Vagina (tissue), 2 donors: ENCODE results near the gene GNG4. TPM values are rescaled to one million over a fixed set of nuclear protein-coding genes. Genes with fewer than 3 reads are reported as not detected.
"Not testable (repeated sequence)": the region's sequence is repeated elsewhere in the genome, so short reads cannot be mapped to it uniquely, and the experiment has no call there.

Source experiments
- DNase-seq, 2 donors: peaks; one replicate each; pipeline ENCODE4 v3.0.0-alpha.2; 2017; ENCODE audit errors: extremely low spot score in 2 of 2
- H3K27ac ChIP-seq: fragments of 200-600 bp; sonication (generic); one replicate; pipeline ENCODE4 v1.5.1; 2019
- H3K27me3 ChIP-seq: fragments of 200-600 bp; sonication (generic); one replicate; pipeline ENCODE4 v1.5.1; 2019
- H3K36me3 ChIP-seq, 2 donors: fragments of 200-600 bp; sonication (generic); one replicate each; pipeline ENCODE4 v1.5.1; 2017 to 2019
- H3K4me1 ChIP-seq: fragments of 200-600 bp; sonication (generic); one replicate; pipeline ENCODE4 v1.5.1; 2019
- H3K4me3 ChIP-seq, 2 donors: fragments of 200-600 bp; sonication (generic); 1 replicate in 1 of 2; 2 replicates in 1 of 2; pipeline ENCODE4 v1.5.1; 2016 to 2019
- H3K9me3 ChIP-seq: fragments of 200-600 bp; sonication (generic); one replicate; pipeline ENCODE4 v1.5.1; 2019
- POLR2A ChIP-seq, 2 donors: fragments of 450-650 bp; IDR thresholded peaks; one replicate each; pipeline ENCODE4 v1.6.1; 2017; ENCODE audit warnings: antibody characterized with exemption in 2 of 2, mild to moderate bottlenecking in 2 of 2, moderate library complexity in 2 of 2
- POLR2AphosphoS5 ChIP-seq, 2 donors: sonication (generic); formaldehyde crosslinking; IDR thresholded peaks; one replicate each; pipeline ENCODE4 v1.9.0; 2017; ENCODE audit warnings: antibody characterized with exemption in 2 of 2, mild to moderate bottlenecking in 2 of 2, low read depth in 1 of 2; ENCODE audit not compliant: insufficient read depth in 1 of 2
- intact Hi-C: fragments of 100-400 bp; cut with DNase I; formaldehyde crosslinking; loops from one replicate; pipeline ENCODE4 v1.15.1; 2023
- total RNA-seq: library from RNA; depleted of rRNA; stranded (reverse); fragments of >200 nt; gene quantifications from one replicate; pipeline ENCODE4 v1.2.3, GENCODE V29; 2016
- TF ChIP-seq, protein P1 (sequence below), 3 experiments: fragments of 450-650 bp in 2 of 3; fragments of 200-600 bp in 1 of 3; sonication (generic) in 1 of 3; IDR thresholded peaks; one replicate each; pipeline ENCODE4 v1.5.1; 2017 to 2019; ENCODE audit warnings: antibody characterized with exemption in 3 of 3, mild to moderate bottlenecking in 2 of 3, moderate library complexity in 2 of 3

The GNG4 gene
- total RNA-seq, 1 donor from 2014 or later: 6.6 TPM

DNA sequence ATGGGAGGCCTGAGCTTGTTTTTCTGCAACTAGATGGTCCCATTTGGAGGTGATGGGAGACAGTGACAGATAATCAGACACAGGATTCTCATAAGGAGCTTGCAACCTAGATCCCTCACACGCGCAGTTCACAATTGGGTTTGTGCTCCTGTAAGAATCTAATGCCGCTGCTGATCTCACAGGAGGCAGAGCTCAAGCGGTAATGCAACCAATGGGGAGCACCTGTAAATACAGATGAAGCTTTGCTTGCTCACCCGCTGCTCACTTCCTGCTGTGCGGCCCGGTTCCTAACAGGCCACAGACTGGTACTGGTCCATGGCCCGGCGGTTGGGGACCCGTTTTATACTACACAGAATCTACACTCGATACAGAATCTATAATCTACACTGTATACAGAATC is 92.8 kb downstream of the GNG4 start:
- Histone ChIP-seq H3K27me3 (no peaks in the 10 kb centered on the region), H3K4me3 (no peak overlapping the region), H3K4me1 (no peaks in the 10 kb centered on the region), H3K9me3 (no peaks in the 10 kb centered on the region), H3K36me3 (no peaks in the 10 kb centered on the region), H3K27ac (no peak overlapping the region)
- intact Hi-C loops: no loop called here
- no peak for TF ChIP-seq POLR2AphosphoS5 (IDR thresholded peaks at IDR 0.05; ENCODE audit: insufficient read depth in 1 of 2, low read depth in 1 of 2)
- TF ChIP-seq, protein P1, sequence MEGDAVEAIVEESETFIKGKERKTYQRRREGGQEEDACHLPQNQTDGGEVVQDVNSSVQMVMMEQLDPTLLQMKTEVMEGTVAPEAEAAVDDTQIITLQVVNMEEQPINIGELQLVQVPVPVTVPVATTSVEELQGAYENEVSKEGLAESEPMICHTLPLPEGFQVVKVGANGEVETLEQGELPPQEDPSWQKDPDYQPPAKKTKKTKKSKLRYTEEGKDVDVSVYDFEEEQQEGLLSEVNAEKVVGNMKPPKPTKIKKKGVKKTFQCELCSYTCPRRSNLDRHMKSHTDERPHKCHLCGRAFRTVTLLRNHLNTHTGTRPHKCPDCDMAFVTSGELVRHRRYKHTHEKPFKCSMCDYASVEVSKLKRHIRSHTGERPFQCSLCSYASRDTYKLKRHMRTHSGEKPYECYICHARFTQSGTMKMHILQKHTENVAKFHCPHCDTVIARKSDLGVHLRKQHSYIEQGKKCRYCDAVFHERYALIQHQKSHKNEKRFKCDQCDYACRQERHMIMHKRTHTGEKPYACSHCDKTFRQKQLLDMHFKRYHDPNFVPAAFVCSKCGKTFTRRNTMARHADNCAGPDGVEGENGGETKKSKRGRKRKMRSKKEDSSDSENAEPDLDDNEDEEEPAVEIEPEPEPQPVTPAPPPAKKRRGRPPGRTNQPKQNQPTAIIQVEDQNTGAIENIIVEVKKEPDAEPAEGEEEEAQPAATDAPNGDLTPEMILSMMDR (IDR thresholded peaks at IDR 0.05): no peak
- no peak for TF ChIP-seq POLR2A (IDR thresholded peaks at IDR 0.05)
- DNase-seq: no peak

DNA sequence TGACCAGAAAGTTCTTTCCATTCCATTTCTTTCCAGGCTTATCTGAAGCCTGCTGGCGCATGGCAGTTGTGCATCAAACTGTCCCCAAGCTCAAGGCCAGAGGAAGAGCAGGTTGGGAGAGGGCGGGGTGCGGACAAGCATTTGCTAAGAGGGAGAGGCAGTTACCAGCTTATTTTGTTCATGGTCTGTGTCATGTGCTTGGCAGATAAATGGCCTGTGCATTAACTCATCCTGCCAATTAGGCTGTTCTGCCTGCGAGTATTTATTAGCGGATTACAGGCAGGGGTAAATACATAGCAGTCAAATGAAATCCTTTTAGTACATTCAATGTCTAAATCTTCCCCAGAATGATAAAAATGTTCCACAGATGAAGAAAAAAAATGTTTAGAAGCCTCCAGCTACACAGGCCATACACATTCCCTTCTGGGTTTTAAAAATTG is 96.5 kb downstream of the GNG4 start:
- intact Hi-C loops: no loop called here
- no peaks in the 10 kb centered on the region for H3K36me3 ChIP-seq
- H3K4me3 ChIP-seq: no peak overlapping the region
- no peak for TF ChIP-seq POLR2AphosphoS5 (IDR thresholded peaks at IDR 0.05; ENCODE audit: insufficient read depth in 1 of 2, low read depth in 1 of 2)
- TF ChIP-seq, protein P1 (IDR thresholded peaks at IDR 0.05): no peak
- no peaks in the 10 kb centered on the region for H3K9me3 ChIP-seq
- DNase-seq: no peak
- no peak overlapping the region for H3K27ac ChIP-seq
- no peaks in the 10 kb centered on the region for H3K27me3 ChIP-seq
- H3K4me1 ChIP-seq: peaks cover 5% of the 10 kb centered on the region

- Histone ChIP-seq H3K27me3 (no peaks in the 10 kb centered on the region), H3K9me3 (no peaks in the 10 kb centered on the region), H3K4me3 (no peak overlapping the region), H3K27ac (no peak overlapping the region), H3K36me3 (no peaks in the 10 kb centered on the region), H3K4me1 (peaks cover 5% of the 10 kb centered on the region)
- DNase-seq: no peak
- TF ChIP-seq POLR2AphosphoS5 (IDR thresholded peaks at IDR 0.05; ENCODE audit: insufficient read depth in 1 of 2, low read depth in 1 of 2): no peak
- intact Hi-C loops: no loop called here
Observed at GRCh38 chr1:235552146-235552716, 97.4 kb downstream of the GNG4 start.

- intact Hi-C loops: no loop called here
- Histone ChIP-seq H3K36me3 (no peaks in the 10 kb centered on the region), H3K9me3 (no peaks in the 10 kb centered on the region), H3K27ac (no peak overlapping the region), H3K4me3 (no peak overlapping the region), H3K27me3 (no peaks in the 10 kb centered on the region), H3K4me1 (peaks cover 5% of the 10 kb centered on the region)
- TF ChIP-seq POLR2A (IDR thresholded peaks at IDR 0.05) (no peak), POLR2AphosphoS5 (IDR thresholded peaks at IDR 0.05; ENCODE audit: insufficient read depth in 1 of 2, low read depth in 1 of 2) (no peak)
- TF ChIP-seq, protein P1 (IDR thresholded peaks at IDR 0.05): no peak
- no peak for DNase-seq
Observed at GRCh38 chr1:235549351-235550139, 100.0 kb downstream of the GNG4 start.

- H3K27ac ChIP-seq, H3K27me3 ChIP-seq, DNase-seq, H3K9me3 ChIP-seq, H3K4me3 ChIP-seq, H3K4me1 ChIP-seq, H3K36me3 ChIP-seq, intact Hi-C loops: not testable (repeated sequence)
Observed at GRCh38 chr1:235546369-235547155, 103.0 kb downstream of the GNG4 start.
